Spleen (tissue), 11 donors: ENCODE data around the gene RXRB. TPM values are rescaled to one million over a fixed set of nuclear protein-coding genes. Genes with fewer than 3 reads are reported as not detected.

Experiments
- DNase-seq: peaks from one replicate; pipeline ENCODE4 v3.0.0-alpha.2; 2020
- H3K27ac ChIP-seq, 8 donors: fragments of 200-600 bp; sonication (generic) in 7 of 8; 1 replicate in 4 of 8; 2 replicates in 4 of 8; pipeline versions ENCODE4 v1.5.0 to v1.8.0; 2016 to 2021; ENCODE audit warnings: inconsistent platforms in 4 of 8, mild to moderate bottlenecking in 4 of 8, moderate library complexity in 1 of 8
- H3K27me3 ChIP-seq, 7 donors: fragments of 200-600 bp; sonication (generic) in 6 of 7; replicated peaks in 1 of 7; 1 replicate in 4 of 7; 2 replicates in 3 of 7; pipeline versions ENCODE4 v1.5.0 to v1.8.0; 2016 to 2021; ENCODE audit warnings: inconsistent platforms in 3 of 7, mild to moderate bottlenecking in 1 of 7
- H3K36me3 ChIP-seq, 6 donors: fragments of 200-600 bp; sonication (generic) in 5 of 6; 1 replicate in 4 of 6; 2 replicates in 2 of 6; pipeline versions ENCODE4 v1.5.0 to v1.8.0; 2016 to 2021; ENCODE audit warnings: inconsistent platforms in 2 of 6
- H3K4me1 ChIP-seq, 6 donors: fragments of 200-600 bp; sonication (generic) in 5 of 6; 1 replicate in 3 of 6; 2 replicates in 3 of 6; pipeline versions ENCODE4 v1.5.0 to v1.8.0; 2016 to 2021; ENCODE audit warnings: inconsistent platforms in 3 of 6
- H3K4me3 ChIP-seq, 8 donors: fragments of 200-600 bp; sonication (generic) in 7 of 8; 1 replicate in 4 of 8; 2 replicates in 4 of 8; pipeline versions ENCODE4 v1.5.0 to v1.8.0; 2016 to 2021; ENCODE audit warnings: inconsistent platforms in 4 of 8, mild to moderate bottlenecking in 4 of 8, moderate library complexity in 2 of 8
- H3K9me3 ChIP-seq, 8 donors: fragments of 200-600 bp; sonication (generic) in 7 of 8; 1 replicate in 4 of 8; 2 replicates in 4 of 8; pipeline versions ENCODE4 v1.5.0 to v1.8.0; 2016 to 2021; ENCODE audit warnings: inconsistent platforms in 4 of 8
- CTCF ChIP-seq, 11 experiments: fragments of 200-600 bp in 7 of 11; fragments of 450-650 bp in 4 of 11; sonication (generic) in 4 of 11; IDR thresholded peaks in 8 of 11; conservative IDR thresholded peaks in 3 of 11; 1 replicate in 7 of 11; 2 replicates in 4 of 11; pipeline versions ENCODE4 v1.4.0 to v1.8.0; 2016 to 2021; ENCODE audit warnings: antibody characterized with exemption in 11 of 11, inconsistent platforms in 4 of 11, mild to moderate bottlenecking in 1 of 11
- POLR2A ChIP-seq, 3 donors: fragments of 450-650 bp; IDR thresholded peaks; one replicate each; pipeline ENCODE4 v1.5.1; 2017; ENCODE audit warnings: antibody characterized with exemption in 3 of 3, mild to moderate bottlenecking in 1 of 3
- POLR2AphosphoS5 ChIP-seq, 3 donors: sonication (generic); formaldehyde crosslinking; IDR thresholded peaks; one replicate each; pipeline ENCODE4 v1.5.1; 2017; ENCODE audit warnings: antibody characterized with exemption in 3 of 3
- WGBS, 5 donors: extraction: QIAGEN DNeasy Blood & Tissue Kit in 3 of 5; methylation state at CpG; one replicate each; pipeline versions ENCODE4 v1.1.5 to v1.1.7; 2013 to 2018; 5-methylcytosine and 5-hydroxymethylcytosine counted together
- intact Hi-C: fragments of 100-400 bp; cut with DNase I; formaldehyde crosslinking; loops from one replicate; pipeline ENCODE4 v1.15.0; 2023; ENCODE audit warnings: low total_unique reads
- polyA plus RNA-seq, 3 donors: library from polyadenylated mRNA; stranded (reverse); fragments of 200-250 nt; gene quantifications; one replicate each; pipeline ENCODE4 v1.2.1, GENCODE V29; 2013
- total RNA-seq, 7 donors: library from RNA; depleted of rRNA in 3 of 7; stranded (reverse); fragments of >200 nt in 3 of 7; fragmentation: NEBNext Ultra II Directional in 4 of 7; extraction: Animal tissue kit (Norgen Biotek cat#: 25700) in 4 of 7; gene quantifications; one replicate each; pipeline versions ENCODE4 v1.1.0 to v1.2.1, GENCODE V29; 2016 to 2021
- donor health status: healthy with polysubstance abuse.
- donor health status: DM: no; HTN: no; CAD: no; lungs with moderate emphysema.
- donor health status: DM: no; HTN: no; CAD: no.
- donor health status: Bipolar disorder and iron deficiency.
- donor health status: healthy.
- donor health status: DM: no; HTN: no; CAD: no.
- donor health status: DM: yes; HTN: yes; CAD: no.

RXRB gene
- total and polyA plus RNA-seq, 10 donors: 29.1 to 72.4 (median 53.6) TPM

- H3K9me3 ChIP-seq: peaks cover 0 to 8% (median 0%) of the 10 kb centered on the region in 8 donors
- DNase-seq: no peak
- intact Hi-C loops: no loop called here
- peaks cover 0 to 28% (median 0%) of the 10 kb centered on the region in 7 donors for H3K27me3 ChIP-seq
- TF ChIP-seq CTCF (IDR thresholded peaks at IDR 0.05 in 8 of 11, conservative IDR thresholded peaks at IDR 0.05 in 3 of 11) (no peak), POLR2AphosphoS5 (IDR thresholded peaks at IDR 0.05) (no peak), POLR2A (IDR thresholded peaks at IDR 0.05) (no peak)
- 46 to 55% (median 53%) methylated on average over 5 of the region's 5 CpGs for WGBS, 5 donors
- H3K4me3 ChIP-seq: peak overlapping the region in 1 of 8 donors; percentile 23
- no peaks in the 10 kb centered on the region for H3K36me3 ChIP-seq
- peak overlapping the region; percentile 14 to 71 (median 56) for H3K27ac ChIP-seq
- peaks cover 6 to 13% (median 12%) of the 10 kb centered on the region in 6 donors for H3K4me1 ChIP-seq
These were observed 17.3 kb downstream of the RXRB start for GRCh38 chr6:33183071-33183683.

DNA sequence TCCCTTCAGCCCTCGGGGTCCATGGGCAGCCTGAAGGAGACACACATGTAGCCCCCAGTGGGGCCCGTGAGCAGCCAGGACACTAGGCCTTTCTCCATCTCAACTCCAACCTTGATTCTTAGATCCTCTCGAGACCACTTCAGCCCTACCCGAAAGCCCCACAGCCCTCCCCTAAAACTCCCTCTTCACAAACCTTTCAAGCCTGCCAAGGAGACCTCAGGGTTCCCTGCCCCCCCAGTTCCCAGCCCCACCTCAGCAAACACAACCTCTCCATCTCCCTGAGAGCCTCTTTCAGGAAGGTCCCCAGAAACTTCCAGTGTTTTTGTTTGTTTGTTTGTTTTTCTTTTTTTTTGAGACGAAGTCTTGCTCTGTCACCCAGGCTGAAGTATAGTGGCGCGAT is 19.3 kb downstream of the RXRB start:
- intact Hi-C loops: no loop called here
- Histone ChIP-seq H3K36me3 (no peaks in the 10 kb centered on the region), H3K4me1 (peaks cover 6 to 13% (median 12%) of the 10 kb centered on the region in 6 donors), H3K4me3 (no peak overlapping the region), H3K9me3 (peaks cover 0 to 8% (median 0%) of the 10 kb centered on the region in 8 donors), H3K27me3 (peaks cover 0 to 12% (median 0%) of the 10 kb centered on the region in 7 donors), H3K27ac (no peak overlapping the region)
- no peak for DNase-seq
- WGBS, 5 donors: 91 to 94% (median 93%) methylated on average over 7 of the region's 7 CpGs
- no peak for TF ChIP-seq CTCF (IDR thresholded peaks at IDR 0.05 in 8 of 11, conservative IDR thresholded peaks at IDR 0.05 in 3 of 11)
- no peak for TF ChIP-seq POLR2AphosphoS5 (IDR thresholded peaks at IDR 0.05)
- no peak for TF ChIP-seq POLR2A (IDR thresholded peaks at IDR 0.05)

GRCh38 chr6:33178755-33179475 is 21.6 kb downstream of the RXRB start:
- Histone ChIP-seq H3K27ac (no peak overlapping the region), H3K4me1 (peaks cover 4 to 11% (median 11%) of the 10 kb centered on the region in 6 donors), H3K27me3 (no peaks in the 10 kb centered on the region), H3K4me3 (no peak overlapping the region), H3K9me3 (peaks cover 0 to 8% (median 0%) of the 10 kb centered on the region in 8 donors), H3K36me3 (no peaks in the 10 kb centered on the region)
- no peak for DNase-seq
- 83 to 90% (median 86%) methylated on average over 9 to 10 of the region's 10 CpGs for WGBS, 5 donors
- intact Hi-C loops: no loop called here
- TF ChIP-seq POLR2AphosphoS5 (IDR thresholded peaks at IDR 0.05): no peak
- TF ChIP-seq CTCF (IDR thresholded peaks at IDR 0.05 in 8 of 11, conservative IDR thresholded peaks at IDR 0.05 in 3 of 11): no peak
- TF ChIP-seq POLR2A (IDR thresholded peaks at IDR 0.05): no peak
